Endothelial cell of umbilical vein (primary cell): ENCODE data around the gene EVI5. TPM values are rescaled to one million over a fixed set of nuclear protein-coding genes. Genes with fewer than 3 reads are reported as not detected.

ENCODE experiments used
- BruUV-seq: library from RNA; stranded (reverse); fragments of 400-500 nt; replicated peaks from 2 replicates; lab custom pipeline; 2021; lab: Mats Ljungman, UMichigan
- CTCF ChIA-PET: fragments of 300-600, 350-600 bp; sonication (Branson Sonifier 250); formaldehyde crosslinking; loops from one replicate; lab custom pipeline; 2021; ENCODE audit warnings: antibody characterized with exemption, inconsistent platforms; lab: Charles Lee
- POLR2A ChIA-PET: fragments of 300-600, 350-600 bp; sonication (Branson Sonifier 250); formaldehyde crosslinking; loops from one replicate; lab custom pipeline; 2021; ENCODE audit warnings: antibody characterized with exemption, inconsistent platforms; lab: Charles Lee
- DNase-seq: peaks from one replicate; pipeline ENCODE4 v3.0.0-alpha.2; 2011; ENCODE audit warnings: low read depth, low spot score
- FAIRE-seq: peaks from 2 replicates; lab custom pipeline; 2011; peaks lifted over from hg19 to GRCh38; lab: Jason Lieb, UNC
- H2AFZ ChIP-seq: 2 replicates; pipeline ENCODE4 v1.6.0; 2012; ENCODE audit warnings: low read depth, low read length, control low read depth, inconsistent platforms
- H3K27ac ChIP-seq: 2 replicates; pipeline ENCODE4 v1.5.1; 2011; ENCODE audit warnings: low read depth, mild to moderate bottlenecking, control low read depth, low read length, moderate library complexity; ENCODE audit not compliant: insufficient read depth
- H3K27me3 ChIP-seq, 2 experiments: 2 replicates each; pipeline versions ENCODE4 v1.6.0 to v1.6.1; 2011; ENCODE audit warnings: low read length in 2 of 2, mixed read lengths in 1 of 2; ENCODE audit not compliant: control insufficient read depth in 2 of 2, insufficient read depth in 2 of 2
- H3K36me3 ChIP-seq, 2 experiments: 2 replicates in 1 of 2; 3 replicates in 1 of 2; pipeline ENCODE4 v1.5.1; 2011; ENCODE audit warnings: low read length in 2 of 2, mild to moderate bottlenecking in 1 of 2, moderate library complexity in 1 of 2; ENCODE audit not compliant: control insufficient read depth in 2 of 2, insufficient read depth in 2 of 2; ENCODE audit errors: extremely low read depth in 1 of 2
- H3K4me1 ChIP-seq: 3 replicates; pipeline ENCODE4 v1.5.1; 2011; ENCODE audit warnings: mild to moderate bottlenecking, low read length; ENCODE audit not compliant: control insufficient read depth, insufficient read depth; ENCODE audit errors: extremely low read depth
- H3K4me2 ChIP-seq: 2 replicates; pipeline ENCODE4 v1.6.1; 2011; ENCODE audit warnings: low read length, control low read depth, mixed read lengths; ENCODE audit not compliant: insufficient read depth
- H3K4me3 ChIP-seq, 3 experiments: fragments of 200-600 bp in 1 of 3; sonication (generic), shearing (Covaris generic) in 1 of 3; replicated peaks in 1 of 3; 2 replicates each; pipeline ENCODE4 v1.5.1; 2011 to 2016; ENCODE audit warnings: control low read depth in 3 of 3, low read length in 3 of 3, mild to moderate bottlenecking in 2 of 3, inconsistent platforms in 1 of 3, low read depth in 1 of 3, moderate library complexity in 1 of 3; ENCODE audit not compliant: insufficient read depth in 1 of 3
- H3K79me2 ChIP-seq: 2 replicates; pipeline ENCODE4 v1.6.0; 2012; ENCODE audit warnings: low read length, inconsistent platforms; ENCODE audit not compliant: control insufficient read depth, insufficient read depth
- H3K9ac ChIP-seq: replicated peaks from 2 replicates; pipeline ENCODE3; 2011; ENCODE audit warnings: low read length, control low read depth; ENCODE audit not compliant: insufficient read depth; ENCODE audit errors: extremely low read depth
- H3K9me1 ChIP-seq: replicated peaks from 3 replicates; pipeline ENCODE4 v1.6.0; 2011; ENCODE audit warnings: mild to moderate bottlenecking, low read length; ENCODE audit not compliant: control insufficient read depth, insufficient read depth; ENCODE audit errors: extremely low read depth
- H3K9me3 ChIP-seq: replicated peaks from 2 replicates; pipeline ENCODE4 v1.5.1; 2012; ENCODE audit warnings: low read length, inconsistent platforms; ENCODE audit not compliant: control insufficient read depth, insufficient read depth
- H4K20me1 ChIP-seq: replicated peaks from 2 replicates; pipeline ENCODE3; 2011; ENCODE audit warnings: mild to moderate bottlenecking, low read length; ENCODE audit not compliant: control insufficient read depth, insufficient read depth; ENCODE audit errors: extremely low read depth
- CTCF ChIP-seq, 2 donors: IDR thresholded peaks; 1 replicate in 1 of 2; 2 replicates in 1 of 2; pipeline ENCODE4 v1.5.1; 2011; ENCODE audit warnings: low read length in 2 of 2, mild to moderate bottlenecking in 2 of 2, moderate library complexity in 2 of 2, control low read depth in 1 of 2, inconsistent platforms in 1 of 2, low read depth in 1 of 2; ENCODE audit not compliant: insufficient read depth in 1 of 2; ENCODE audit errors: extremely low read depth in 1 of 2
- EZH2 ChIP-seq: IDR thresholded peaks from 2 replicates; pipeline ENCODE4 v1.6.1; 2012; ENCODE audit warnings: borderline replicate concordance, low read depth, mild to moderate bottlenecking, moderate library complexity, low read length, inconsistent platforms; ENCODE audit not compliant: severe bottlenecking
- FOS ChIP-seq: IDR thresholded peaks from 2 replicates; pipeline ENCODE4 v1.6.1; 2011; ENCODE audit warnings: mild to moderate bottlenecking, low read length, moderate library complexity, borderline replicate concordance; ENCODE audit not compliant: insufficient read depth
- GATA2 ChIP-seq: IDR thresholded peaks from 2 replicates; pipeline ENCODE4 v1.7.0; 2011; ENCODE audit warnings: low read depth, mild to moderate bottlenecking, moderate library complexity, mixed read lengths, low read length; ENCODE audit not compliant: insufficient read length, insufficient read depth
- JUN ChIP-seq: IDR thresholded peaks from 2 replicates; pipeline ENCODE4 v1.6.1; 2011; ENCODE audit warnings: borderline replicate concordance, low read depth; ENCODE audit not compliant: insufficient read length, insufficient read depth
- MAX ChIP-seq: IDR thresholded peaks from 2 replicates; pipeline ENCODE4 v1.6.1; 2011; ENCODE audit not compliant: insufficient read depth, insufficient read length
- MYC ChIP-seq: IDR thresholded peaks from one replicate; pipeline ENCODE4 v1.6.1; 2011; ENCODE audit warnings: mild to moderate bottlenecking, low read depth, low read length
- POLR2A ChIP-seq: IDR thresholded peaks from 2 replicates; pipeline ENCODE4 v1.6.1; 2012; ENCODE audit warnings: low read depth, mild to moderate bottlenecking, control low read depth, low read length
- POLR2AphosphoS5 ChIP-seq: IDR thresholded peaks from 2 replicates; pipeline ENCODE4 v1.6.1; 2012; ENCODE audit warnings: low read depth, mild to moderate bottlenecking, control low read depth, low read length, moderate library complexity; ENCODE audit not compliant: insufficient read depth
- dilution Hi-C: fragments of 300-500 bp; cut with MboI; formaldehyde crosslinking; loops from one replicate; pipeline ENCODE4 v1.15.0; 2019; ENCODE audit warnings: low sequenced_read_pairs; ENCODE audit not compliant: extremely low pct_ligation_motif_present
- intact Hi-C: fragments of 100-400 bp; cut with micrococcal nuclease; formaldehyde crosslinking; loops from one replicate; pipeline ENCODE4 v1.10.0; 2022
- polyA plus RNA-seq, 4 experiments: library from polyadenylated mRNA; depleted of rRNA in 3 of 4; stranded (reverse) in 3 of 4; unstranded in 1 of 4; fragments of >200 nt; gene quantifications; 2 replicates each; pipeline versions ENCODE4 v1.2.1 to v1.2.3, GENCODE V29; 2011 to 2012; ENCODE audit warnings: missing spikeins in 1 of 4
- total RNA-seq: library from RNA; stranded (reverse); gene quantifications from 2 replicates; pipeline ENCODE4 v1.2.3, GENCODE V29; 2021

Gene EVI5
- total and polyA plus RNA-seq, 2 donors (not counting 3 experiments of a cell fraction or from before 2014, with no cell fraction given), result 5.0 to 26.2 TPM

GRCh38 chr1:92494485-92495141 is 290.3 kb downstream of the EVI5 start:
- TF ChIP-seq MAX, result no peak
- TF ChIP-seq CTCF (IDR thresholded peaks at IDR 0.05; ENCODE audit: extremely low read depth in 1 of 2, insufficient read depth in 1 of 2, low read depth in 1 of 2, low read length in 2 of 2), result no peak
- TF ChIP-seq POLR2AphosphoS5, result no peak
- no peak for TF ChIP-seq MYC
- TF ChIP-seq POLR2A, result no peak
- TF ChIP-seq EZH2, result no peak
- no peak for TF ChIP-seq FOS
- no peak for TF ChIP-seq JUN
- TF ChIP-seq GATA2, result no peak
- FAIRE-seq (no peak), DNase-seq (no peak)
- H3K4me2 ChIP-seq, result no peak overlapping the region
- no TSS peak for BruUV-seq
- CTCF ChIA-PET, result interaction anchor here (1.0 kb wide), 1 partner anchor 184 kb away, joined by 3 read pairs; no protein-coding TSS in a partner anchor
- no peaks in the 10 kb centered on the region for H3K9me3 ChIP-seq
- dilution Hi-C loops, result no loop called here
- no peaks in the 10 kb centered on the region for H3K9me1 ChIP-seq
- no peak overlapping the region for H2AFZ ChIP-seq
- H3K4me3 ChIP-seq, result no peak overlapping the region
- no peaks in the 10 kb centered on the region for H4K20me1 ChIP-seq
- POLR2A ChIA-PET, result no interaction called here
- H3K27ac ChIP-seq, result no peak overlapping the region
- H3K9ac ChIP-seq, result no peak overlapping the region
- no peaks in the 10 kb centered on the region for H3K79me2 ChIP-seq
- H3K4me1 ChIP-seq, result no peaks in the 10 kb centered on the region
- intact Hi-C loops, result no loop called here
- H3K36me3 ChIP-seq, result no peaks in the 10 kb centered on the region
- H3K27me3 ChIP-seq, result no peaks in the 10 kb centered on the region
